ENCODE measurements around the gene CXCR5.
"Not testable (repeated sequence)": the region's sequence is repeated elsewhere in the genome, so short reads cannot be mapped to it uniquely, and the experiment has no call there.

The CXCR5 gene, protein sequence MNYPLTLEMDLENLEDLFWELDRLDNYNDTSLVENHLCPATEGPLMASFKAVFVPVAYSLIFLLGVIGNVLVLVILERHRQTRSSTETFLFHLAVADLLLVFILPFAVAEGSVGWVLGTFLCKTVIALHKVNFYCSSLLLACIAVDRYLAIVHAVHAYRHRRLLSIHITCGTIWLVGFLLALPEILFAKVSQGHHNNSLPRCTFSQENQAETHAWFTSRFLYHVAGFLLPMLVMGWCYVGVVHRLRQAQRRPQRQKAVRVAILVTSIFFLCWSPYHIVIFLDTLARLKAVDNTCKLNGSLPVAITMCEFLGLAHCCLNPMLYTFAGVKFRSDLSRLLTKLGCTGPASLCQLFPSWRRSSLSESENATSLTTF

DNA sequence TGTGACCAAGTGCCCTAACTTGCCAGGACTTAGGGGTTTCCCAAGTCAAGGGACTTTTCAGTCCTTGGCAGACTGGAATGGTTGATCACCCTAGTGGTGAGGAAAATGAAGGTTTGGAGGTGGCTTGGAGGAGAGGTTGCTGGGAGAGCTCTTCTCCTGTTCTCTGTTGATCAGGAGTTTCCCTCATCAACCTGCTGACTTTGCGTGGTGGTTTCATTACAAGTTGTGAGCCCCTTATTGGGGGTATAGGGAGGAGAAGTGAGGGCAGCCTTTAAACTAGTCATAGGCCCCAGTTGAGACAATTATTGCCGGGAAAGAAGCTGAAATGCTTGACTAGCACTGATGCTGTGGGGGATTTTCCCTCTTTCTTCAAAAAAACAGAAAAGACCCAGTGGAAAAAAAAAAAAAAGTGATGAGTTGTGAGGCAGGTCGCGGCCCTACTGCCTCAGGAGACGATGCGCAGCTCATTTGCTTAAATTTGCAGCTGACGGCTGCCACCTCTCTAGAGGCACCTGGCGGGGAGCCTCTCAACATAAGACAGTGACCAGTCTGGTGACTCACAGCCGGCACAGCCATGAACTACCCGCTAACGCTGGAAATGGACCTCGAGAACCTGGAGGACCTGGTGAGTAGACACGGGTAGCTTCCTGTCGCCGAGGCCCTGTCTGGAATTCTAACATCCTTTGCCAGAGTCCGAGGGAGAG lies at the start of gene CXCR5:
CXCR5 (plus strand) TSS at position 525 of the 704 bp plus-strand sequence; CDS start at position 575, 50 bp downstream.
- peak; percentile 58 for DNase-seq

GRCh38 chr11:118834427-118835028 lies 49.2 kb upstream of the CXCR5 start:
- peak; percentile 19 for DNase-seq

- DNase-seq, result no peak
Measured at GRCh38 chr11:118837868-118838267, 45.8 kb upstream of the CXCR5 start.

DNA sequence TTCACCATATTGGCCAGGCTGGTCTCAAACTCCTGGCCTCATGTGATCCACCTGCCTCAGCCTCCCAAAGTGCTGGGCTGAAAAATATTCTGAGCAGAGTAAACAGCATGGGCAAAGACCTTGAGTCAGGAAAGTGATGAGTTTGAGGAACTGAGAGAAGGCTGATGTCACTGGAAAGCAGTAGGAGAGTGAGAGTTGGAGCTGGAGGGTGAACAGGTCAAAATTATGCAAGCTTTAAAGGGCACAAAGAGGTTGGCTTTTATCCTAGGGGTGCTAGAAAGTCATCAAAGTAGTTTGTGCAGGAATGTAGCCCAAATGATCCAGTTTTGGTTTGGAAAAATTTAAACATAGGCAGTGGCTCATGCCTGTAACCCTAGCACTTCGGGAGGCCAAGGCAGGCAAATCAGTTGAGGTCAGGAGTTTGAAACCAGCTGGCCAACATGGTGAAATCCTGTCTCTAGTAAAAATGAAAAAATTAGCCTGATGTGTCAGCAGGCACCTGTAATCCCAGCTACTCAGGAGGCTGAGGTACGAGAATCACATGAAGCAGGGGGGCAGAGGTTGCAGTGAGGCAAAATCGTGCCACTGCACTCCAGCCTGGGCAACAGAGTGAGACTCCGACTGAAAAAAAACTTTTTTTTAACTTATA lies 44.7 kb upstream of the CXCR5 start:
- no peak for DNase-seq

GRCh38 chr11:118841469-118842242 lies 42.0 kb upstream of the CXCR5 start:
- peak; percentile 66 for DNase-seq

DNA sequence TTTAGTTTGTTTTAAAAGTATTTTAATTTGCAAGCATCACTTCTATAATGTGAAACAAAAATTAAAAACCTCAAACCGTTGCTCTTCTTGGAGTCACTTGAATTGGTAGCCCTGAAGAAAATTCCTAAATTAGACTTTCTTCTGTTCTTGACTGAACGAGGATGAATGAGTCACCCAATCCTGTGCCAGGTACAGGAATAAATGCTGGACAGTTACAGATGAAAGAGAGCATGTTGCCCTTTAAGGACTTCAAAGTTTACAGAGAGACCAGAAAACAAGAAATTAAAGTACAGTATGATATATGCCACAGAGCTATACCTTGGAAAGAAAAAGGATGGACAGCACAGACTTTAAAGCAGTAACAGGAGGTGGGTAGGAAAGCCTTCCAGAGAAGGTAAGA lies 41.3 kb upstream of the CXCR5 start:
- no peak for DNase-seq

DNA sequence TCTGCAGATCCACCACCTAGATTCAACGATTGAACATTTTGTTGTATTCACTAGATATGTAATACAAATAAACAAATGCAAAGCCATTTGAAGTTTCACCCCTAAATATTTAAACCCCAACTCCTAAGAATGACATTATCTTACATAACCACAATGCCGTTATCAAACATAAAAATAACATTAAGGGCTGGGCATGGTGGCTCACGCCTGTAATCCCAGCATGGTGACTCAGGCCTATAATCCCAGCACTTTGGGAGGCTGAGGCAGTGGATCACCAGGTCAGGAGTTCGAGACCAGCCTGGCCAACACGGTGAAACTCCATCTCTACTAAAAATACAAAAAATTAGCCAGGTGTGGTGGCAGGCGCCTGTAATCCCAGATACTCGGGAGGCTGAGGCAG lies 40.8 kb upstream of the CXCR5 start:
- DNase-seq, result not testable (repeated sequence)

- DNase-seq, result no peak
Measured at GRCh38 chr11:118843565-118843964, 40.1 kb upstream of the CXCR5 start.

DNA sequence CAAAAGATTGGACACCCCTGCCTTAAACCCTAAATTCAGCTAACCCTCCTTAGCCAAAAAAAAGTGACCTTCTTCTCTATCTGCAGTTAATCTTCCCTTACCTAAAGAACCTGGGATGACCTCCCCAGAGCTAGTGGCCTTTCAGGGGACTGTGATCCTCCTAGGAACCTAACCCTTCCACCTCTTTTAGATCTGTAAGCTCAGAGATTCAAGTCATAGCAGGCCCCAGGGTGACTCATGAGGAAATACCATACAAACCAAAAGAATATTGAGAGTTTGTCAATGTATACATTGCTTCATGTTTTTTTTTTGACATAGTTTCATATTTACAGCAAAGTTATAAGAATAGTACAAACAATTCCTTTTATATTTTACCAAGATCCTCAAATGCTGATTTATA lies 38.3 kb upstream of the CXCR5 start:
- no peak for DNase-seq

DNA sequence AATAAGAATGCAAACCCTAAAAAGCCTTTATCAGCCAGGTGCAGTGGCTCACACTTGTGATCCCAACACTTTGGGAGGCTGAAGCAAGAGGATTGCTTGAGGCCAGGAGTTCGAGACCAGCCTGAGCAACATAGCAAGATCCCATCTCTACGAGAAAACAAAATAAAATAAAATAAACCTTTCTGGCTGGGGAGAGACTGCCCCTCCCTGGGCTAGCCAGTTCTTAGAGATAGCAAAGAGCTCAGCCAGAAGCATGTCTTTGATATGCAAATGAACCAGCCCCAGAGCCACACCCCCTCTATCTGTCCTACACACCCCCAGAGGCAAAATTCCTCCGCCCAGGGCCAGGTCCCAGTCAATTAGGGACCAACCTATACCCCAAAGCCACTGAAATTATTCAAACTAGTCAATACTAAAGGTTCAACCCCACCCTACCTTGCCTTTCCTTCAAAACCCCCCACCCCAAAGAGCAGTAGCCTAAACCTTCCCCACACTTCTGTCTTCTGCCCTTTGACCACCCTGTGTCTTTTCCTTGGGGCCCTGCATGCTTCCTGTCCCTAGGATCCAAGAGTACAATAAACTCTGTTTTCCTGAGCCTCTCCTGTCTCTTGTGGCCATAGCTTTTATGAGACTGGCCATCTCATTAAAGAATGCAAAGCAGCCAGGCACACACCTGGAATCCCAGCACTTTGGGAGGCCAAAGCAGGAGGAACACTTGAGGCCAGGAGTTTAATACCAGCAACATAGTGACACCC lies 37.3 kb upstream of the CXCR5 start:
- no peak for DNase-seq

DNA sequence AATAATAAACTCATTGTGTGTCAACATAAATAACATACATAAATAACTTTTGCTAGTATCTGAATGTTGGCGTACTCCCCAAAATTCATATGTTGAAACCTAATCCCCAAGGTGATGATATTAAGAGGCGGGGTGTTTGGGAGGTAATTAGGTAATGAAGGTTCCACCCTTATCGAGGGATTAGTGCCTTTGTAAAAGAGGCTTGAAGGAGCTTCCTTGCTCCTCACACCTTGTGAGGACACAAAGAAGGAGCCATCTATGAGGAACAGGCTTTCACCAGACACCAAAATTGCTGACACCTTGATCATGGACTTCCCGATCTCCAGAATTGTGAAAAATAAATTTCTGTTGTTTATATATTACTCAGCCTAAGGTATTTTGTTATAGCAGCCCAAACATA lies 33.9 kb upstream of the CXCR5 start:
- no peak for DNase-seq

DNA sequence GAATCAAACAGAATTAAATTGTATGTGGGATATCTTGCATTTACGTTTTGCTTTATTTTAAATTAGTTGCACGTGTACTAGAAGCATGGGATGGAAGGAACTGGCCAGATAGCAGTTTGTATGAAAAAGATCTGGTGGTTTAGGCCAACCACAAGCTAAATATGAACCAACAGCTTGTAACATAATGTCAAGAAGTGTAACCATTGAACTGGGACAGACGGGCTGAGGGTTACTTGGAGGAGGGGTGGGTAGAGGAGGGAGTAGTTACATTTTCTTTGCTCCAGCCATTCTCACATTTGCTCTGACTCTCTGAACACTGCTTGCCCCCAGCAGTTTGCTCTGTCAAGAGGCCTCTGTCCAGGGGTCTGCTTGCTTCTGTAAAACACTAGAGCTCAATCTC lies 31.7 kb upstream of the CXCR5 start:
- no peak for DNase-seq

DNA sequence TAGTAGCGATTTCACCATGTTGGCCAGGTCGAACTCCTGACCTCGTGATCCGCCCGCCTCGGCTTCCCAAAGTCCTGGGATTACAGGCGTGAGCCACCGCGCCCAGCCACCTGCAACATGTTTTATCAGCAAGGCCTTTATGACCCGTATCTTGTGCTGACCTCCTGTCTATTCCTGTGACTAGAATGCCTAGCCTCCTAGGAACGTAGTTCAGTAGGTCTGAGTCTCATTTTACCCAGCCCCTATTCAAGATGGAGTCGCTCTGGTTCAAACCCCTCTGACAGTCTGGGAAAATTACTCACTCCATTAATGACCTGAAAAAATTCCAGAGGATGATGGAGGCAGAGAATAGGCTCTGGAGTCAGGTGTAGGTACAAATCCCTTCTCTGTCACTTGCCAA lies 30.0 kb upstream of the CXCR5 start:
- no peak for DNase-seq

DNA sequence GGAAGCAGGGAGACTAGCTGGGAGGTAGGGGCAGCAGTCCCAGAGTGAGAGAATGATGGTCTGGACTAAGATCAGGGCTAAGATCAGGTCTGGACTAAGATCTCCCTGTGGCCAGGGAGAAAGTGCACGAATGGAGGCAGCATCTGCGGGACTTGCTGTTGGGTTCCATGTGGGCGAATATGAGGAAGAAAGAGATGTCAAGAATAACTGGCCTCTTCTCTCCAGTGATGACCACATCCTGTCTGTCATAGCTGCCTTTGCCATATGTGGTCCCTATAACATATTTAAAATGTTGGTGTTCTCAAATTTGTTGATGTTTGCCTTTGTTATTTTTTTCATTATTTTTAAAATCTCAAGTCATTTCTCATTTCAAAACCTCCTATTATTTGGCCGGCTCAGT lies 27.4 kb upstream of the CXCR5 start:
- no peak for DNase-seq

GRCh38 chr11:118857385-118857784 lies 26.3 kb upstream of the CXCR5 start:
- DNase-seq, result no peak

- DNase-seq, result no peak
Measured at GRCh38 chr11:118859973-118860372, 23.7 kb upstream of the CXCR5 start.

DNA sequence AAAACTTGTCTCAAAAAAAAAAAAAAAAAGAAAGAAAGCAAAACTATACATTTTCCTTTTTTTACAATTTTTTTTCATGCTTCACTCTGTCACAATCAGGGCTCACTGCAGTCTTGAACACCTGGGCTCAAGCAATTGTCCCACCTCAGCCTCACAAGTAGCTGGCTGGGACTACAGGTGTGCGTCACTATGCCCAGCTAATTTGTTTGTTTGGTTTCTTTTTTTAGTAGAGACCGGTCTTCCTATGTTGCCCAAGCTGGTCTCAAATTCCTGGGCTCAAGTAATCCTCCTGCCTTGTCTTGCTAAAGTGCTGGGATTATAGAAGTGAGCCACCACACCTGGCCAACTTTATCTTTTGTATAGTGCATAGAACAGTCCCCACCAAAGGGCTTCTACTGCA lies 15.0 kb upstream of the CXCR5 start:
- no peak for DNase-seq

DNA sequence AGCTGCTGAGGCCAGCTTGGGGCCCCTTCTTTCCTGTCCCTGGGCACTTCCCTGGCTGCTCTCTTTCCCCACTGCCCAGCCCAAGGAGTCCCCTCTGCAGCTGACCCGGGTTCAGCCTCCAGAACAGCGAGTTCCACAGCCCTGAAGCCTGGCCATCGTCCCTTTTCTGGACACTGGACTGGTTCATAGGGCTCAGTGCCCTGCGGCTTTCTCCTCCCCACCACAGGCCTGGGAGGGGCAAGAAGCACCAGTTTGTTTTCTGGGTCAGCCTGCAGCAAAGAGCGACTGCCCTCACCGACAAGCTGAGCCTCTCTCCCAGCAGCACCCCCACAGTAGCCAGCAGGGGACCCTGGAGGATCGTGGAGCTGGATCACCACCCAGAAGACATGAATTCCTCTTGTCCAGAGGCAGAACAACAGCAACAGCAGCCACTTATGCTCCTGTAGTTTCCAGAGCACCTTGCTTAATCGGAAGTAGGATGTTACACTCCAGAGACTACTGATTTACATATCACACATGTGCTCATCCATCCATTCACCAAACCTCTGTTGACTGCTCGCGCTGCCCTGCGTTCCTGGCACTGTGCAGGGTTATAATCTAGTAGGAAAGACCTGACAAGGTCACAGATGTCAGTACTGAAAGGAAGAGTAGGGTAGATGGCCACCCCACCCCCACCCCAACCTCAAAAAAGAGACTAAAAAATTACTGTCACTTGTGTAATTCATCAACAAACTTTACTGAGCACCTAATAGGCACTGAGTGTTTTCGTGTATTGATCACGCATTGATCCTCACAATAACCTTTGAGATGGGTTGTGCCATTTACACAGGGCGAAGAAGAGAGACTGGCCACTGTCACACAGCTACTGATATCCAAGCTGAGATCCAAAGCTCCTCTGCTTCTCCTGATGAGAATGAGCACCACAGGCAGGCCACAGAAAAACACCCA lies 13.0 kb upstream of the CXCR5 start:
- DNase-seq, result peak; percentile 40

DNA sequence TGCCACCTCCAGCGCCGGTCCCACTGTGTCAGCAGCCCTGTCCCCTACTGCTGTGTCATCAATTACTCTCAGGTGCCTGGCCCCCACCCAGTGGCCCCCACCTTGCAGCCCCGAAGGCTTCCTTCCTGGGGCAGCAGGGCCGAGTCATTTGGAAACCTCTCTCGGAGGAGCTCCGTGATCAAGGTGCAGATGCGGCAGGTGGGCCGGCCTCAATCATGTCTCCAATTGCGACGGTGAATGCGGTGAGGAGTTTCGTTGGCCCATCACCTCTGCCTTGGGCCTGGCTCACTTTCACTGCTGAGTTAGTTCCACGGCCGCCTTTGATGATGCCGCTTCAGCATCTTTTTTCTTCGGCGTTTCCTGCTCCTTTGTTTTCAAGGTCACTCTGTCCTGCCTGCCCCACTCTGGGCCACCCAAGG lies 11.3 kb upstream of the CXCR5 start:
- DNase-seq, result peak; percentile 71

- DNase-seq, result no peak
Measured at GRCh38 chr11:118873804-118874203, 9.9 kb upstream of the CXCR5 start.

DNA sequence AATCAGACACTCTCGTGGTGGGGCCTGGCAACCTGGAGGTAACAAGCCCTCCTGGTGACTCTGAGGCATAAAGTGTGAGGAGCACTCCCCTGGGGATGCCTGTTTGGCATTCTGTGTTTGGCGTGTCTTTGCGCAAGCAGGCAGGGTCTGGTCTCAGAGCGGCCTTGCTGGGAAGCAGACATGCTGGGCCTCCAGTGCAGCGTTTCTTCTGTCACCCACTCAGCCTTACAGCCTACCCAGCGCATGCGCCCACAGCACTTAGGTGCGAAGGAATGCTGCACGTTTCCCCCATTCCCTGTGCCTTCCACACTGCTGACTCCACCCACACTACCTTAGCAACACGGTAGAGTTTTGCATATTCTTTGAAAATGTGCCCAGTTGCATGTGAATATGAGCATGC lies 7.4 kb upstream of the CXCR5 start:
- DNase-seq, result no peak

Data from CD4-positive, alpha-beta T cell treated with Interleukin-12 subunit alpha and Interleukin-12 subunit beta, for 1 hour (primary cell).